Muscle of leg (tissue), 11 donors: ENCODE data around the gene PHB1. TPM values are rescaled to one million over a fixed set of nuclear protein-coding genes. Genes with fewer than 3 reads are reported as not detected.
"Not testable (repeated sequence)": the region's sequence is repeated elsewhere in the genome, so short reads cannot be mapped to it uniquely, and the experiment has no call there.

Experiments used
- DNase-seq: peaks from one replicate; pipeline ENCODE4 v3.0.0; 2013
- H3K27ac ChIP-seq: one replicate; pipeline ENCODE4 v1.5.1; 2013; ENCODE audit warnings: mild to moderate bottlenecking, low read length, control low read depth
- H3K27me3 ChIP-seq: one replicate; pipeline ENCODE4 v1.6.1; 2013; ENCODE audit warnings: low read length; ENCODE audit not compliant: control insufficient read depth, insufficient read depth
- H3K36me3 ChIP-seq: one replicate; pipeline ENCODE4 v1.6.1; 2013; ENCODE audit warnings: low read length; ENCODE audit not compliant: control insufficient read depth, insufficient read depth
- H3K4me1 ChIP-seq: one replicate; pipeline ENCODE4 v1.6.1; 2013; ENCODE audit warnings: low read length; ENCODE audit not compliant: control insufficient read depth, insufficient read depth
- H3K4me3 ChIP-seq: one replicate; pipeline ENCODE4 v1.5.1; 2013; ENCODE audit warnings: low read length, control low read depth
- H3K9me3 ChIP-seq: replicated peaks from 2 replicates; pipeline ENCODE4 v1.6.1; 2013; ENCODE audit warnings: low read depth, low read length; ENCODE audit not compliant: control insufficient read depth
- WGBS: methylation state at CpG from one replicate; pipeline ENCODE4 v1.1.5; 2013; ENCODE audit warnings: missing lambda C conversion rate; ENCODE audit not compliant: insufficient coverage; 5-methylcytosine and 5-hydroxymethylcytosine counted together
- polyA plus RNA-seq, 8 donors: library from polyadenylated mRNA; unstranded; fragments of 120-200 nt; gene quantifications; one replicate each; pipeline versions ENCODE4 v1.2.1 to v1.2.3, GENCODE V29; 2013; ENCODE audit warnings: inconsistent platforms in 1 of 8, low replicate concordance in 1 of 8; ENCODE audit not compliant: insufficient read length in 8 of 8, insufficient read depth in 1 of 8
- total RNA-seq: library from RNA; stranded (reverse); fragments of 120-200 nt; gene quantifications from one replicate; pipeline ENCODE4 v1.2.4, GENCODE V29; 2013

PHB1 gene
- total and polyA plus RNA-seq, 9 donors, result 111 to 178 (median 150) TPM

DNA sequence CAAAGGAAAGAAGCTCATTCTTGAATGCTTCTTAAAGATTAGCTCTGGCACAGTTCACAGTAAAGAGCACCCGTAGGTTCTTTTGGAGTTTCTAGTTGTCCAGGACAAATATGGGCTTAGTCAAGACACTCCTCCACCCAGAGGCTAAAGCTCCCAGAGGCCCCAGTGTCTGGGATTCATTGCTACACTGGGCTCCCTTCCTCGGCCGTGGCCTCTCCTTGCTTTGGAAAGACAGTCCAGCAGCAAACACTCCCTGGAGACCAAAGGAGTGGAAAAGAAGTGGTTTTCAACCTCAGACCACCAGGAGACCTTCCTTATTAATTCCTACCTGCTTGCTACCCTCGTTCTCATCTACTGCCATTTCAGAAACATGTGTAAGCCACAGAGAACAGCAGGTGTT, 17.1 kb downstream of the PHB1 start:
- no peak overlapping the region for H3K27ac ChIP-seq
- H3K9me3 ChIP-seq, result no peaks in the 10 kb centered on the region
- no peaks in the 10 kb centered on the region for H3K36me3 ChIP-seq
- no peak for DNase-seq
- 43% methylated on average over 1 of the region's 4 CpGs for WGBS
- peaks cover 13% of the 10 kb centered on the region for H3K4me1 ChIP-seq
- no peak overlapping the region for H3K4me3 ChIP-seq
- no peaks in the 10 kb centered on the region for H3K27me3 ChIP-seq

DNA sequence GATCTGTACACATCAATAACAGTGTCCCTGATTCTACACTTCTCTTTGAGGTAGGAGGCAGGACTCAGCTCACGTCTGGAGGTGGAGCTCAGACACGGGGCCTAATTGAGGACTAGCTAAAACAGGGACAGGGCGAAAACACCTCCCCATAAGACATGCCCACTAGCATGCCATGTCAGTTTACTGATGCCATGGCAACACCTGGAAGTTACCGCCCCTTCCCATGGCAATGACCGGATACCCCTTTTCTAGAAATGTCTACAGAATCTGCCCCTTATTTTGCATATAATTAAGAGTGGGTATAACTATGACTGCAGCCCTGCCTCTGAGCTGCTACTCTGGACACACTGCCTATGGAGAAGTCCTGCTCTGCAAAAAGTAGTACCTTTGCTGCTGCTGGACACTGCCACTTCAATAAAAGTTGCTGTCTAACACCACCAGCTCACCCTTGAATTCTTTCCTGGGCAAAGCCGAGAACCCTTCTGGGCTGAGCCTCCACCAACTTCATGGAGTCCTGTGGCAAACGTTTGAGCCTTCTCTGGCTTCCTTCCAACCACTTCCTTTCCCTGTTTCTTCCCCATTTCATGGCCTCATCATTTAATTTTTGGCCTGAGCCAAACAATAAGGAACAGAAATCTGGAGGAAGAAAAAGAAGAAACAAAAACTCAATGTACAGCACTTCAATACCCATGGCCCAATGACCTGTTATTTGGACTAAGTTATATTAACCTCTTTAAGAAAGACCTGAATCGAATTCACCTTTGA, 21.0 kb downstream of the PHB1 start:
- Histone ChIP-seq H3K27ac (no peak overlapping the region), H3K36me3 (no peaks in the 10 kb centered on the region), H3K4me3 (no peak overlapping the region), H3K27me3 (no peaks in the 10 kb centered on the region), H3K4me1 (peaks cover 11% of the 10 kb centered on the region), H3K9me3 (no peaks in the 10 kb centered on the region)
- 48% methylated on average over 3 of the region's 8 CpGs for WGBS
- DNase-seq, result peak; percentile 52

DNA sequence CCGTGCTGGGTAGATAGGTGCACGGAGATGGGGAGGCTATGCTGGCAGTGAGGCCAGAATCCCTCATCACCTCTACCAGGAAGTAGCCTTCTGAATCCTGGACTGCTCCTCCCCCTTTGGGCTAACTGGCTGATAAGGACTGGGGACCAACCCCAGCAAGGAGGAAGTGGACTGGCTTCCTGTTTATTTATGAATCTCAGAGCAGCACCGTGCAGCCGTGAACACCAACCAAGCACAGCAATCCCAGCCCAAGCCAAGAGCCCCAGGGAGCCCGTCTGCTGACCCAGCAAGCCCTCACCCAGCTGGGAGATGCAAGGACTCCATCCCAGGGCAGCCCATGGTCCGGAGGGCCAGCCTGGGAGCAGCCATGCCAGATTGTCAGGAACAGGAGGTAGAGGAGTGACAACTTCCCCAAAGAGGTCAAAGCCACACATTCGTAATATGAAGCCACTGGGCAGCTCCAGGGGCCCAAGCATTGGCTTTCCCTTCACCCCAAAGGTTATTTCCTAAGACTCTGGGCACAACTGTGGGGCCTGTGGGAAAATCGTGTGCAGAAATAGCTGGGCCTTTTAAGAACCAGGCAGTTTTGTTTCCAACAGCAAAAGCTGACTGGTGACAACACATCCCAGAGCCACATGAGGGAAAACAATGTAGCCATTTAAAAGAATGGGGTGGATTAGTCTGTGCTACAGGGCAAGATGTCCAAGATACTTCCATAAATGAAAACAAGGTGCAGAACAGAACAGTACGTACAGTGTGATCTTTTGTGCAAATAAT, 23.9 kb downstream of the PHB1 start:
- Histone ChIP-seq H3K27me3 (no peaks in the 10 kb centered on the region), H3K4me1 (peaks cover 9% of the 10 kb centered on the region), H3K27ac (peak overlapping the region; percentile 9), H3K4me3 (no peak overlapping the region), H3K9me3 (no peaks in the 10 kb centered on the region), H3K36me3 (no peaks in the 10 kb centered on the region)
- no peak for DNase-seq
- WGBS, result 80% methylated on average over 1 of the region's 9 CpGs

DNA sequence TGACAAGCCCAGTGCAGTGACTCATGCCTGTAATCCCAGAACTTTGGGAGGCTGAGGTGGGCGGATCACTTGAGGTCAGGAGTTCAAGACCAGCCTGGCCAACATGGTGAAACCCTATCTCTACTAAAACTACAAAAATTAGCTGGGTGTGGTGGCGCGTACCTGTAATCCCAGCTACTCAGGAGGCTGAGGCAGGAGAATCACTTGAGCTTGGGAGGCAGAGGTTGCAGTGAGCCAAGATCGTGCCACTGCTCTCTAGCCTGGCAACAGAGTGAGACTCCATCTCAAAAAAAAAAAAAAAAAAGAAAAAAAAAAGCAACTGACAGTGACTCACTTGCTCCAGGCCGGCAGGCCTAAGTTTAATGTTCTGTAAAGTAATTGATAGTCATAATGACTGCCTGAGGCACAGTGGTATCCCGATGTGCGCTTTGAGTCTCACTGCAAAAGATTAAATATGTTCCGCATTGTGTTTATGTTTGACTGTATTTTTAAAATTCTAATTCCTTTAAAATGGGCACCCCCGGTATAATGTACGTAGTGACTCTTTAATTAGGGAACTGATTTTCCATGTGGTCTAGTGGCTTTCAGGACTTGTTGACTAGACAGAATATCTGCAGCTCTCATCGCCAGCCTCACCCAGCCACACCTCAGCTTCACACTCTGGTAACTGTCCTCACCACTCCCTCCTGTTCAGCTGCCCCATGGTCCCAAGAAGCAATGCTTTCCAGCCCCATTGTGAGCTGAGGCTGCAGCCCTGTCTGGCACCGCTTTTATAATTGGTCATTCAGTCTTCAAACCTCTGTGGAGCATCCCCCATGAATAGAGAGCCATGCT, 25.0 kb downstream of the PHB1 start:
- not testable (repeated sequence) for H3K4me3 ChIP-seq, H3K27ac ChIP-seq, H3K9me3 ChIP-seq, H3K4me1 ChIP-seq, H3K27me3 ChIP-seq, H3K36me3 ChIP-seq, DNase-seq
- WGBS, result 70% methylated on average over 2 of the region's 12 CpGs

DNA sequence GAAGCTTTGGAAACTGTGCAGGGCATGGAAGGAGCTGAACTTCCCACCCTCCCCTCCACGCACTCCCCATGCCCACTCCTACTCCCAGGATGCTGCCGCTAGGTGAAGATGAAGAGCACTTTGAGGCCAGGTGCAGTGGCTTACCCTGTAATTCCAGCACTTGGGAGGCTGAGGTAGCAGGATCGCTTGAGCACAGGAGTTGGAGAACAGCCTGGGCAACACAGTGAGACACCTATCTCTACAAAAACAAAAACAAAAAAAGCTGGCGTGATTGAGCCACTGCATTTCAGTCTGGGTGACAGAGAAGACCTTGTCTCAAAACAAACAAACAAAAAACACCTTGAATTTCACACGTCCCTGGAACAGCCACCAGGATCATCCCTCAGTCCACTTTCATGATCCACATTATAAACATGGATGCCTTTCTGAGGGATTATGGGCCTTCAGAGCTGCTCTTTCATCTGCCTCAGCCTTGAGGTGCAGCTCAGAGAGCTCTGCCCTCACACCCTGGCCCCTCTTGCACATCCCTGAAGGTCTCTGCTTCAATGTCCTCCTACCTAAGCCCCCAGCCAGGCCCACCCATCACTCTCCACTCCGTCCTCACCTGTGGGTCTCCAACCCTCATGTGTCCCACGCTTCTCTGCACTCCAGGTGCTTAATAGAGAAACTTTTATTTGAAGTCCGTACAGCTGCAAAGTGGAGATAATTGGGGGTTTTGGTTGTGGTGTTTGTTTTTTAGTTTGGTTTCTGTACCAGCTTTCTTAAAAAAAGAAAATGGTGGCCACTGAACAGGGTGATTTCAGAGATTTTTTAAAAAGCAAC, 25.8 kb downstream of the PHB1 start:
- no peaks in the 10 kb centered on the region for H3K9me3 ChIP-seq
- H3K4me1 ChIP-seq, result peaks cover 7% of the 10 kb centered on the region
- no peaks in the 10 kb centered on the region for H3K36me3 ChIP-seq
- H3K4me3 ChIP-seq, result no peak overlapping the region
- H3K27ac ChIP-seq, result no peak overlapping the region
- WGBS, result 83% methylated on average over 3 of the region's 8 CpGs
- no peaks in the 10 kb centered on the region for H3K27me3 ChIP-seq
- no peak for DNase-seq

DNA sequence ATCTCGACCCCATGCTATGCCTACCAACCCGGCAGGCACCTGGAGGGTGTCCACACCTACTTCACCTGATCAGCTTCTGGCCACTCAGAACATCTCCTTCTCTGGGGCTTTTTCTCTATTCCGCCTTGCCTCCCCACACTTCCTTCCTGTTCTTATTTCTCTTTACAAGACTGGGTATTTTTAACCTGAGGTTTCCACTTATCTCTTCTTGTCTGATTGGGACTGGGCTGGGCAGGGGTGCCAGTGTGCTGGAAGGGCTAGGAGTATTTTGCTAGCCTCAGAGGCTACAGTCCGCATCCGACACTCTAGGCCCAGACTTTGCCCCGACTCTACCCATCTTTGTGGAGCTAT, 26.4 kb downstream of the PHB1 start:
- Histone ChIP-seq H3K4me3 (no peak overlapping the region), H3K9me3 (no peaks in the 10 kb centered on the region), H3K36me3 (no peaks in the 10 kb centered on the region), H3K4me1 (peaks cover 7% of the 10 kb centered on the region), H3K27me3 (no peaks in the 10 kb centered on the region), H3K27ac (no peak overlapping the region)
- DNase-seq, result no peak
- WGBS, result 70% methylated on average over 2 of the region's 6 CpGs

DNA sequence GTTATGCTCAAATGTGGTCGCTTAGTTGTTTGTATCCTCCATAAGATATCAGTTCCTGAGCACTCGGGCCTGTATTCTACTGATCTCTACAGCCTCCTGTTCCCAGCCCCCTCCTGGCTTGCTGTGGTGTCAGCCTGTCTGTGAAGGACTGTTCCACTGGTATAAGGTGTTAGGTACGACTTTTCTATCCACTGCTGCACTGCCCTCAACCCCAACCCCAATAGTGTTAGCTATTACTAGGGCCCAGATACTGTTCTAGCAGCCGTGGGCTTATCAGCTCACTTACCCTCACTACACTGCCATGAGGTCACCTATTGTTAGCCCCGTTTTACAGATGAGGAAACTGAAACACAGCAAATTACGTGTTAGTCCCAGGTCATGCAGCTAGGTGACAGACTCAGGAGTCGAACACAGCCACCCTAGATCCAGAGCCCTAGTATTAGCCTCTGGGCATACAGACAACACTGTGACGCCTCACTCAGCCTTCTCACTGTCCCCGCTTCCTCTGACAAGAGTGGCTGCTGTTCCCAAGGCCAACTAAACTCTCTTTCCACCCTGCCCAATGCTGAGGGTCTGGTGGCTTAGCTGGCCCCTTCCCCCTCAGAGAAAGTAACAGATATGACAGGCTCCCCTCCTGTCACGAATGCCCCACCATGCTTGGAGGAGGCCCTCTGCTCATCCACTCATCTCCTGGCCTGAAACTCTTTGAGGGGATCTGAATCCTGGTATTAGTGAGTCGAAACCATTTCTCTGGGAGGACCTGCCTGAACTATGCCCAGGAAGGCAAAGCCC, 27.0 kb downstream of the PHB1 start:
- no peaks in the 10 kb centered on the region for H3K9me3 ChIP-seq
- no peak for DNase-seq
- H3K27me3 ChIP-seq, result no peaks in the 10 kb centered on the region
- no peak overlapping the region for H3K27ac ChIP-seq
- WGBS, result 84% methylated on average over 9 of the region's 11 CpGs
- H3K4me3 ChIP-seq, result no peak overlapping the region
- no peaks in the 10 kb centered on the region for H3K36me3 ChIP-seq
- peaks cover 7% of the 10 kb centered on the region for H3K4me1 ChIP-seq

DNA sequence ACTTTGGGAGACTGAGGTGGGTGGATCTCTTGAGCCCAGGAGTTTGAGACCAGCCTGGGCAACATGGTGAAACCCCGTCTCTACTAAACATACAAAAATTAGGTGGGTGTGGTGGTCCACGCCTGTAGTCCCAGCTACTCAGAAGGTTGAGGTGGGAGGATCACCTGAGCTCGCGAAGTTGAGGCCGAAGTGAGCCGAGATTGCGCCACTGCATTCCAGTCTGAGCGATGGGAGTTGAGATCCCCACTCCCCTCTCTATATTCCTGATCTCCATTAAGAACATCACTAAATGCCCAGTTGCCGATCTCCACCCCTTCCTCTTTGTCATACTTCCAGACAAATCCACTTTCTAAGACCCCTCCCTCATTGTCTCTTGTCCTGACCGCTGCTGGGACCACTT, 28.3 kb downstream of the PHB1 start:
- no peak for DNase-seq
- peaks cover 7% of the 10 kb centered on the region for H3K4me1 ChIP-seq
- no peaks in the 10 kb centered on the region for H3K36me3 ChIP-seq
- 88% methylated on average over 4 of the region's 10 CpGs for WGBS
- H3K27ac ChIP-seq, result no peak overlapping the region
- H3K4me3 ChIP-seq, result no peak overlapping the region
- no peaks in the 10 kb centered on the region for H3K9me3 ChIP-seq
- H3K27me3 ChIP-seq, result no peaks in the 10 kb centered on the region

DNA sequence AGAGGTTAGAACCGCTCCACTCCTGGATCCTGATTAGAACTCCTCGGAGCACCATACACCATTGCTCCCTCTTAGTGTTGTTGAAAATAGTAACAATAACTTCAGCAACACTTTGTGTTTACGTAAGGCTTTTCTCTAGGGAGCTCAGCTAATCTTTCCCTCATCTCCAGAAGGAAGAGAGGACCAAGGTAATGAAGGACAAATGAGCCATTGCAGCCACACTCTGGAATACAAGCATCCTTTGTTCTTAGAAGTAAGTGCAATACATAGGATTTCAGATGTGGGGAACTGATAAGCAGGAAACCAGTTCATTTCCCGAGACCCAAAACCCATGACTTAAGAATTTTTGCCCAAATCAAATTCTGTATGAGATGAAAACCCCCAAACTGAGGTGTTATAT, 29.7 kb downstream of the PHB1 start:
- Histone ChIP-seq H3K4me1 (no peaks in the 10 kb centered on the region), H3K27me3 (no peaks in the 10 kb centered on the region), H3K27ac (no peak overlapping the region), H3K36me3 (no peaks in the 10 kb centered on the region), H3K4me3 (no peak overlapping the region), H3K9me3 (no peaks in the 10 kb centered on the region)
- DNase-seq, result no peak
- no CpG with 5 or more reads among the region's 4 CpGs for WGBS
